Measurements from ENCODE around the gene SMIM33. TPM values are rescaled to one million over a fixed set of nuclear protein-coding genes. Genes with fewer than 3 reads are reported as not detected.

The SMIM33 gene
- total and polyA plus RNA-seq, 9 of the 15 experiments (the other 6 are each of a cell fraction or from before 2014, with no cell fraction given), result not detected

DNA sequence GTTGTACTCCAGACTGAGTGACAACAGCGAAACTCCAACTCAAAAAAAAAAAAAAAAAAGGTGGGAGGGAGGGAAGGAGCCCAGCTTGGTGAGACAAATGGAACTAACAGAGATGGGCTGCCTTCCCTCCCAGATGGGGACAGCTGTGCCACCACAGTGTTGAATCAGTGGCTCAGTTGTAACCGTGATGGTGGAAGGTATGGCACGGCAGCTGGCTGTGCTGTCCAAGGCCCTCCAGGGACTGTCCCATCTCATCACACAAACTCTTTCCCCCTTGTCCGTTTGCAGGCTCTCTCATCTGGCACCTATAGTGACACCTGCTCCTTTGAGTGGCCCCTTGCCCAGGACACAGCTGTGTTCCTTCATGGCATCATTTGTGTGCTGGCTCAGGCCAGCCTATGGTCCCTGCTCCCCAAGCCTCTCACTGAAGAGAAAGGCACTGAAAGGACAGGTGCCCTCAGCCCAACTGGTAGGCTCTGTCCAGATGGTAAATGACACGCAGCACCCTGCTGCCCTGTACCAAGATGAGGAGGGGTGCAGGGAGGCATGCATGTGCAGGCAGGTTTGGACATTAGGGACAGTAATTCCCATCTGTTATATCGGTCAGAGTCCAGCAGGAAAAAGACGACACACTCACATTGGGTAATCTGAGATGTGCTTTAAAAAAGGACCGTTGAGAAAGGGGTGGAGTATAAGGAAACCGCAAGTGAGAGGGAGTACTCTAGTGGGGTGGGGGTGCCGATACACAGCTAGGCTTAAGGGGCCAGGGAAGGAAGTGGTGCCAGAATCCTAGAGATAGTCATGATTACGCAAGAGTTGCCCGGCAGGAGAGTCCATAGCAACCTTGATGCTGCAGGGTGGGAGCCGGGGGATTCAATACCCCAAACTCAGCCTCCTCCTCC, 4.3 kb downstream of the SMIM33 start (continued):
- TF ChIP-seq, protein P1, sequence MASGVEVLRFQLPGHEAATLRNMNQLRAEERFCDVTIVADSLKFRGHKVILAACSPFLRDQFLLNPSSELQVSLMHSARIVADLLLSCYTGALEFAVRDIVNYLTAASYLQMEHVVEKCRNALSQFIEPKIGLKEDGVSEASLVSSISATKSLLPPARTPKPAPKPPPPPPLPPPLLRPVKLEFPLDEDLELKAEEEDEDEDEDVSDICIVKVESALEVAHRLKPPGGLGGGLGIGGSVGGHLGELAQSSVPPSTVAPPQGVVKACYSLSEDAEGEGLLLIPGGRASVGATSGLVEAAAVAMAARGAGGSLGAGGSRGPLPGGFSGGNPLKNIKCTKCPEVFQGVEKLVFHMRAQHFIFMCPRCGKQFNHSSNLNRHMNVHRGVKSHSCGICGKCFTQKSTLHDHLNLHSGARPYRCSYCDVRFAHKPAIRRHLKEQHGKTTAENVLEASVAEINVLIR (CRISPR knock-in tag; IDR thresholded peaks at IDR 0.05), result no peak
- TF ChIP-seq, protein P2, sequence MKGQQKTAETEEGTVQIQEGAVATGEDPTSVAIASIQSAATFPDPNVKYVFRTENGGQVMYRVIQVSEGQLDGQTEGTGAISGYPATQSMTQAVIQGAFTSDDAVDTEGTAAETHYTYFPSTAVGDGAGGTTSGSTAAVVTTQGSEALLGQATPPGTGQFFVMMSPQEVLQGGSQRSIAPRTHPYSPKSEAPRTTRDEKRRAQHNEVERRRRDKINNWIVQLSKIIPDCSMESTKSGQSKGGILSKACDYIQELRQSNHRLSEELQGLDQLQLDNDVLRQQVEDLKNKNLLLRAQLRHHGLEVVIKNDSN (CRISPR knock-in tag; IDR thresholded peaks at IDR 0.05), result peak; percentile 29; the same call in 1 of the 2 replicates
- no peak for TF ChIP-seq BCL6 (CRISPR knock-in tag; IDR thresholded peaks at IDR 0.05)
- no peak for TF ChIP-seq BCOR (IDR thresholded peaks at IDR 0.05)
- no peak for TF ChIP-seq ZNF224 (CRISPR knock-in tag; IDR thresholded peaks at IDR 0.05)
- peak; percentile 73; the same call in 1 of the 2 replicates for TF ChIP-seq SP1 (CRISPR knock-in tag; IDR thresholded peaks at IDR 0.05)
- TF ChIP-seq SLC30A9 (CRISPR knock-in tag; IDR thresholded peaks at IDR 0.05), result no peak
- peak; percentile 73; the same call in 1 of the 2 replicates for TF ChIP-seq KLF16 (IDR thresholded peaks at IDR 0.05)
- TF ChIP-seq, protein P3, sequence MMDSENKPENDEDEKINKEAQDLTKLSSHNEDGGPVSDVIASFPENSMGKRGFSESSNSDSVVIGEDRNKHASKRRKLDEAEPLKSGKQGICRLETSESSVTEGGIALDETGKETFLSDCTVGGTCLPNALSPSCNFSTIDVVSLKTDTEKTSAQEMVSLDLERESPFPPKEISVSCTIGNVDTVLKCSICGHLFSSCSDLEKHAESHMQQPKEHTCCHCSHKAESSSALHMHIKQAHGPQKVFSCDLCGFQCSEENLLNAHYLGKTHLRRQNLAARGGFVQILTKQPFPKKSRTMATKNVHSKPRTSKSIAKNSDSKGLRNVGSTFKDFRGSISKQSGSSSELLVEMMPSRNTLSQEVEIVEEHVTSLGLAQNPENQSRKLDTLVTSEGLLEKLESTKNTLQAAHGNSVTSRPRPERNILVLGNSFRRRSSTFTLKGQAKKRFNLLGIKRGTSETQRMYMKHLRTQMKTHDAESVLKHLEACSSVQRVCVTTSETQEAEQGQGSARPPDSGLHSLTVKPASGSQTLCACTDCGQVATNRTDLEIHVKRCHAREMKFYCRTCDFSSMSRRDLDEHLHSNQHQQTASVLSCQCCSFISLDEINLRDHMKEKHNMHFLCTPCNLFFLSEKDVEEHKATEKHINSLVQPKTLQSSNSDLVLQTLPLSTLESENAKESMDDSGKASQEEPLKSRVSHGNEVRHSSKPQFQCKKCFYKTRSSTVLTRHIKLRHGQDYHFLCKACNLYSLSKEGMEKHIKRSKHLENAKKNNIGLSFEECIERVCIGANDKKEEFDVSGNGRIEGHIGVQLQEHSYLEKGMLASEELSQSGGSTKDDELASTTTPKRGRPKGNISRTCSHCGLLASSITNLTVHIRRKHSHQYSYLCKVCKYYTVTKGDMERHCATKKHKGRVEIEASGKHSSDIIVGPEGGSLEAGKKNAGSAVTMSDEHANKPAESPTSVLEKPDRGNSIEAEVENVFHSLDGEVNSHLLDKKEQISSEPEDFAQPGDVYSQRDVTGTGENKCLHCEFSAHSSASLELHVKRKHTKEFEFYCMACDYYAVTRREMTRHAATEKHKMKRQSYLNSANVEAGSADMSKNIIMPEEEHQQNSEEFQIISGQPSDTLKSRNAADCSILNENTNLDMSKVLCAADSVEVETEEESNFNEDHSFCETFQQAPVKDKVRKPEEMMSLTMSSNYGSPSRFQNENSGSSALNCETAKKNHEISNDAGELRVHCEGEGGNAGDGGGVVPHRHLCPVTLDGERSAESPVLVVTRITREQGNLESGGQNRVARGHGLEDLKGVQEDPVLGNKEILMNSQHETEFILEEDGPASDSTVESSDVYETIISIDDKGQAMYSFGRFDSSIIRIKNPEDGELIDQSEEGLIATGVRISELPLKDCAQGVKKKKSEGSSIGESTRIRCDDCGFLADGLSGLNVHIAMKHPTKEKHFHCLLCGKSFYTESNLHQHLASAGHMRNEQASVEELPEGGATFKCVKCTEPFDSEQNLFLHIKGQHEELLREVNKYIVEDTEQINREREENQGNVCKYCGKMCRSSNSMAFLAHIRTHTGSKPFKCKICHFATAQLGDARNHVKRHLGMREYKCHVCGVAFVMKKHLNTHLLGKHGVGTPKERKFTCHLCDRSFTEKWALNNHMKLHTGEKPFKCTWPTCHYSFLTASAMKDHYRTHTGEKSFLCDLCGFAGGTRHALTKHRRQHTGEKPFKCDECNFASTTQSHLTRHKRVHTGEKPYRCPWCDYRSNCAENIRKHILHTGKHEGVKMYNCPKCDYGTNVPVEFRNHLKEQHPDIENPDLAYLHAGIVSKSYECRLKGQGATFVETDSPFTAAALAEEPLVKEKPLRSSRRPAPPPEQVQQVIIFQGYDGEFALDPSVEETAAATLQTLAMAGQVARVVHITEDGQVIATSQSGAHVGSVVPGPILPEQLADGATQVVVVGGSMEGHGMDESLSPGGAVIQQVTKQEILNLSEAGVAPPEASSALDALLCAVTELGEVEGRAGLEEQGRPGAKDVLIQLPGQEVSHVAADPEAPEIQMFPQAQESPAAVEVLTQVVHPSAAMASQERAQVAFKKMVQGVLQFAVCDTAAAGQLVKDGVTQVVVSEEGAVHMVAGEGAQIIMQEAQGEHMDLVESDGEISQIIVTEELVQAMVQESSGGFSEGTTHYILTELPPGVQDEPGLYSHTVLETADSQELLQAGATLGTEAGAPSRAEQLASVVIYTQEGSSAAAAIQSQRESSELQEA (IDR thresholded peaks at IDR 0.05; ENCODE audit: low read depth), result no peak
- TF ChIP-seq CBFA2T3 (IDR thresholded peaks at IDR 0.05), result peak; percentile 79
- no peak for TF ChIP-seq ZNF699 (CRISPR knock-in tag; IDR thresholded peaks at IDR 0.05; ENCODE audit: insufficient replicate concordance)
- peak; percentile 79 for TF ChIP-seq ZNF384 (IDR thresholded peaks at IDR 0.05; ENCODE audit: low read depth, low read length)
- peak; percentile 22; the same call in 1 of the 2 replicates for TF ChIP-seq GATA2 (CRISPR knock-in tag; IDR thresholded peaks at IDR 0.05)
- TF ChIP-seq ZNF696 (CRISPR knock-in tag; conservative IDR thresholded peaks at IDR 0.05), result no peak
- TF ChIP-seq NRF1 (conservative IDR thresholded peaks at IDR 0.05 in 1 of 2, IDR thresholded peaks at IDR 0.05 in 1 of 2), result peak in 1 of 2 experiments; percentile 37; a peak in 2 of 4 replicates
- peak; percentile 98 for TF ChIP-seq EP300 (IDR thresholded peaks at IDR 0.05; ENCODE audit: low read length)
- no peak for TF ChIP-seq MCM2 (IDR thresholded peaks at IDR 0.05; ENCODE audit: low read depth)
- no peak for TF ChIP-seq KHSRP (IDR thresholded peaks at IDR 0.05)
- TF ChIP-seq, protein P4, sequence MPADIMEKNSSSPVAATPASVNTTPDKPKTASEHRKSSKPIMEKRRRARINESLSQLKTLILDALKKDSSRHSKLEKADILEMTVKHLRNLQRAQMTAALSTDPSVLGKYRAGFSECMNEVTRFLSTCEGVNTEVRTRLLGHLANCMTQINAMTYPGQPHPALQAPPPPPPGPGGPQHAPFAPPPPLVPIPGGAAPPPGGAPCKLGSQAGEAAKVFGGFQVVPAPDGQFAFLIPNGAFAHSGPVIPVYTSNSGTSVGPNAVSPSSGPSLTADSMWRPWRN (IDR thresholded peaks at IDR 0.05; ENCODE audit: low read depth), result peak; percentile 33; the same call in 1 of the 2 replicates

All from K562 (cell line).